B cell (primary cell): ENCODE data around the gene SPINK5.

ENCODE experiments used
- CTCF ChIP-seq: fragments of 200-600 bp; IDR thresholded peaks from one replicate; pipeline ENCODE4 v1.8.0; 2022; ENCODE audit warnings: antibody characterized with exemption, mild to moderate bottlenecking
- EZH2 ChIP-seq: IDR thresholded peaks from 2 replicates; pipeline ENCODE4 v1.6.1; 2012; ENCODE audit warnings: borderline replicate concordance, low read depth, mild to moderate bottlenecking, moderate library complexity, low read length; ENCODE audit not compliant: insufficient read depth, poor library complexity, severe bottlenecking

DNA sequence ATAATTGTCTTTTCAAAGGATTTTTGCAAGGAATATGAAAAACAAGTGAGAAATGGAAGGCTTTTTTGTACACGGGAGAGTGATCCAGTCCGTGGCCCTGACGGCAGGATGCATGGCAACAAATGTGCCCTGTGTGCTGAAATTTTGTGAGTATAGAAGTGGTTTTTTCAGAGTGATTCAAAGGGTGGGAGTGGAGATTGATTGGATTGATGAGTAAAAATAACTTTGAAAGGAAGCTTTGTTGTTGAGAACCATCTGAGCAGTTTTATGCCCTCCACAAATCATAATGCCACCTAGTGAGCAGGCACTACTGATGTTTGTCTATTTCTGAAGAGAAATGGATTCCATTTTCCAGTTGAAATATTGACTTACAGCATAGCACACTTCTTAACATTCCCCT, 30.6 kb downstream of the SPINK5 start:
- TF ChIP-seq CTCF, result no peak
- TF ChIP-seq EZH2, result no peak
